Astrocyte (in vitro differentiated cells and primary cell): ENCODE data around the gene TGM6.

Source experiments
- EZH2 ChIP-seq: IDR thresholded peaks from 2 replicates; pipeline ENCODE4 v1.6.1; 2012; ENCODE audit warnings: mild to moderate bottlenecking, low read length, inconsistent platforms; ENCODE audit not compliant: insufficient read depth
- TF ChIP-seq, protein P1 (sequence below): IDR thresholded peaks from 2 replicates; pipeline ENCODE4 v1.5.1; 2011; ENCODE audit warnings: low read depth, mild to moderate bottlenecking, inconsistent platforms, low read length, moderate library complexity; ENCODE audit not compliant: insufficient read depth

DNA sequence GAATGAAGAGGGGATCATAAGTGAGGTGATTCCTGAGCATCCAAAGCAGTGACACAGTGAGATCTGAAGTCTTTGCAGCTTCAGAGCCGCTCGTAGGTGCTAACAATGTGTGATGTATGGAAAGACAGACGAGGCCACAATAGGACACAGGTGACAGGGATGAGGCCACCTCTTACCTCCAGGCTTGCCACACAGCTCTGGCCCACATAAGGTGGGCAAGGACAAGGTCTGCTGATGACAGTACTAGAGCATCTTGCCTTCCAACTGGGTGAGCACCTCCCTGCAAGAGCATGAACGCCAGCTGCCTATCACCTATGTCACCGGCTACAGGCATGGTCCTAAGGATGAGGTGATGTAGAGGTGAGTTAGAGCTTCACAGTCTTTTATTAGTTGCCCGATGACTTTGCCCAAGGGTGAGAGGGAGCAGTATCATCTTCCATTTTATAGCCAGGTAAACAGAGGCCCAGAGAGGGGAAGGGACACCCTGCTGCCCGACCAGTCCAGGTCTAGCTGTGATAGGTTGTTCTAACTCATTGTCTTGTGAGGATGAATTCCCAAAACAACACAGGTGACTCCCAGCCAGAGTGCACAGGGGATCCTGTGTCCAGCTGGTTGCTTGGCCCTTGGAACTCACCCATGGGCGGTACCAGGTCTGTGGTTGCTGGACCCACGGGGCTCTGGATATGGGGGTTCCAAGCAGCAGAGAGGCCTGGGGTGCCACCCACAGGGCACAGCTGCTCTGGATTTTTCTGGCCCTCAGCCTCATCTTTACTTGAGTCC, 6.2 kb upstream of the TGM6 start:
- TF ChIP-seq, protein P1, sequence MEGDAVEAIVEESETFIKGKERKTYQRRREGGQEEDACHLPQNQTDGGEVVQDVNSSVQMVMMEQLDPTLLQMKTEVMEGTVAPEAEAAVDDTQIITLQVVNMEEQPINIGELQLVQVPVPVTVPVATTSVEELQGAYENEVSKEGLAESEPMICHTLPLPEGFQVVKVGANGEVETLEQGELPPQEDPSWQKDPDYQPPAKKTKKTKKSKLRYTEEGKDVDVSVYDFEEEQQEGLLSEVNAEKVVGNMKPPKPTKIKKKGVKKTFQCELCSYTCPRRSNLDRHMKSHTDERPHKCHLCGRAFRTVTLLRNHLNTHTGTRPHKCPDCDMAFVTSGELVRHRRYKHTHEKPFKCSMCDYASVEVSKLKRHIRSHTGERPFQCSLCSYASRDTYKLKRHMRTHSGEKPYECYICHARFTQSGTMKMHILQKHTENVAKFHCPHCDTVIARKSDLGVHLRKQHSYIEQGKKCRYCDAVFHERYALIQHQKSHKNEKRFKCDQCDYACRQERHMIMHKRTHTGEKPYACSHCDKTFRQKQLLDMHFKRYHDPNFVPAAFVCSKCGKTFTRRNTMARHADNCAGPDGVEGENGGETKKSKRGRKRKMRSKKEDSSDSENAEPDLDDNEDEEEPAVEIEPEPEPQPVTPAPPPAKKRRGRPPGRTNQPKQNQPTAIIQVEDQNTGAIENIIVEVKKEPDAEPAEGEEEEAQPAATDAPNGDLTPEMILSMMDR: no peak
- TF ChIP-seq EZH2: no peak
